NCI-H2196 (cell line): ENCODE measurements around the gene RPLP2.

ENCODE experiments used
- DNase-seq: peaks from one replicate; lab custom pipeline; 2025; ENCODE audit not compliant: unreplicated experiment; lab: John Stamatoyannopoulos, UW

RPLP2 gene

GRCh38 chr11:790721-791564 is 18.8 kb upstream of the RPLP2 start:
- DNase-seq, result no peak

DNA sequence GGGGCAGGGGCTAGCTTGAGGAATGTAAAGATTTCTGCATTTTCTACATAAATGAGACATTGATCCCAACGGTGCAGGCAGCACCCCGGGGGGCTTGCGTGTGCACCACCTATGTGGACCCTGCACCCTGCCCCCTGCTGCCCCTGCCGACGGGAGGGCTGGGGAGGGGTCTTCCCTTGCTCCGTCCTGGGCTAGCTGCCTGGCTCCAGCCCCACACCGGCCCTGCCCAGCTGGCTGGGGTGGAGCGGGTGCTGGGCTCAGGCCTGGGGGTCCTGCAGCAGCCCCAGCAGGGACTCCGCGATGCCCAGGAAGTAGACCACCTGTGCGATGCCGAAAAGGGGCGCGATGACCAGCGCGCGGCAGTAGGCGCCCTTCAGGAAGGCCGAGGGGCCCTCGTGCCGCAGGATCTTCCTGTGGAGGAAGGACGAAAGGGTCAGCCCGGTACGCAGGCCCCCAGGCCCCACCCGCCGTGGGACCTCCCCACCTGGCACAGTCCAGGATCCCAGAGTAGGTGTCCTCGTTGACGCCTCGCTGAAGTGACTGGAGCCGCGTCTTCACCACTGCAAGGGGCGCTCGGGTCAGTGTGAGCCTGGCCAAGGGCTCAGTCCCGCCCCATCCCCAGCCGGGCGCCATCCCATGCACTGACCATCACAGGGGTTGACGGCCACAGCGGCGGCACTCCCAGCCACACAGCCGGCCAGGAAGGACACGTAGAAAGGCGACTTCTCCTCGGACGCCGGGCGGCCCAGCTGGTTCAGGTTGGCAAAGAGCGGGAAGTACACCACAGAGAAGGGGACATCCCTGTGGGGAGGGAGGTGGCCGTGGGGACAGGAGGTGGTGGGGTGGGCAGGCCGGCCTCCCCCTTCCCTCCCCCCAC is 17.9 kb upstream of the RPLP2 start:
- no peak for DNase-seq

- no peak for DNase-seq
Observed at GRCh38 chr11:792535-792821, 17.3 kb upstream of the RPLP2 start.

GRCh38 chr11:792873-793272 is 16.9 kb upstream of the RPLP2 start:
- no peak for DNase-seq

DNA sequence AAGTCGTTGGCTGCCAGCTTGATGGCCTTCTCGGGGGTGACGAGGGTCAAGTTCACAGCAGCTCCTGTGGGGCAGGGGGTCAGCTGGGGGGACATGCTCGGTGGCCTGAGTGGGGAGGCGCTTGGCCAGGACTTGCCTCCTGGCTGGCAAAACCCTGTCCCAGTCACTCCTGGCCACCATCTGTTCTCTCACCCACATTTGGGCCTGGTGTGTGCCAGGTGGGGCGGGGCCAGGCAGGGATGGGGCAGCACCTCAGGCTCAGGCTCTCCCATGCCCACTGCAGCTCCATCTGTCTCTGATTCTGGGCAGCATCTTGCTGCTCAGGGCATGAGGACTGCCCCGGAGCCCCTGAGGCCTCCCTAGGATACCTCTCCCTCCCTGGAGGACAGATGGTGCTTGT is 16.2 kb upstream of the RPLP2 start:
- DNase-seq, result no peak

- no peak for DNase-seq
Observed at GRCh38 chr11:794013-794765, 15.6 kb upstream of the RPLP2 start.

GRCh38 chr11:794766-795633 is 14.8 kb upstream of the RPLP2 start:
- DNase-seq, result peak; percentile 47

DNA sequence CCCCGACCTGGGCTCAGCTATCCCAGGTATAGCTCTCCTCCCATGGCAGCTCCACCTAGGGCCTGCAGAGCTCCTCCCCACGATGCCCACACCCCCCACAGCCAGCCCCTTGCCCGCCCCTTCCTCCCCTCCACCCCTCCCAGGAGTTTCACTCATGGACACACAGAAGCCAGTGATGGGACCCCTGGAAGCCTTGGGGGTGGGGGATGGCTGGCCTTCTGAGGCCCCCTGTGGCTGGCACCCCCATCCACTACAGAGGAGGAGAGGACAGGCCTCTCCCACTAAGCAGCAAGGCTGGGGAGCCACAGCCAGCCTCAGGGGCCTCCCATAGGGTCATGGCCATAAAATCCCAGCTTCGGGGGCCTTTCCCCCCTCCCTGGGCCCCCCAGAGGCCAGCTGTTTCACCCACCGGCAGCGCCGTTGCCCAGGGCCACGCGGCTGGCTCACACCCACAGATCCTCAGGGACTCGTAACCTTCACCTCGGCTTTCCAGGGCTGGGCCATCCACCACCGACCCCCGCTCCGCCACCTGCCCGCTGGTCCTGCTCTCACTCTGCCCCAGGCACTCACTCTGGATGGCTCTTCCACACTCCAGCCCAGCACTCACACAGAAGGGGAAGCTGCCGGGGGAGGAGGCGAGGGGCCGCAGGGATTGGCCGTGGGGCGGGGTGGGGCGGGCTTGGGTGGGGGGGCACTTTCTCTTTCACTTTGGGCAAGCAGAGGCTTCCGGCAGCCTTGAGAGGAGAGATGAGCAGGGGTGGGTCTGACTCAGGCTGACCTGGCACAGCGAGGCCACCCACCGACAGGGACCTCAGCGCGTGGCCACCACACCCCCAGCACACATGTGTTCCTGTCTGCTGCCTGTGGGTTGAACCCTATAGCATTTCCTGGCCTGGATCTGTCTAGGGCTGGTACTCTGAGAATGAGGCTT is 13.9 kb upstream of the RPLP2 start:
- DNase-seq, result peak; percentile 75

DNA sequence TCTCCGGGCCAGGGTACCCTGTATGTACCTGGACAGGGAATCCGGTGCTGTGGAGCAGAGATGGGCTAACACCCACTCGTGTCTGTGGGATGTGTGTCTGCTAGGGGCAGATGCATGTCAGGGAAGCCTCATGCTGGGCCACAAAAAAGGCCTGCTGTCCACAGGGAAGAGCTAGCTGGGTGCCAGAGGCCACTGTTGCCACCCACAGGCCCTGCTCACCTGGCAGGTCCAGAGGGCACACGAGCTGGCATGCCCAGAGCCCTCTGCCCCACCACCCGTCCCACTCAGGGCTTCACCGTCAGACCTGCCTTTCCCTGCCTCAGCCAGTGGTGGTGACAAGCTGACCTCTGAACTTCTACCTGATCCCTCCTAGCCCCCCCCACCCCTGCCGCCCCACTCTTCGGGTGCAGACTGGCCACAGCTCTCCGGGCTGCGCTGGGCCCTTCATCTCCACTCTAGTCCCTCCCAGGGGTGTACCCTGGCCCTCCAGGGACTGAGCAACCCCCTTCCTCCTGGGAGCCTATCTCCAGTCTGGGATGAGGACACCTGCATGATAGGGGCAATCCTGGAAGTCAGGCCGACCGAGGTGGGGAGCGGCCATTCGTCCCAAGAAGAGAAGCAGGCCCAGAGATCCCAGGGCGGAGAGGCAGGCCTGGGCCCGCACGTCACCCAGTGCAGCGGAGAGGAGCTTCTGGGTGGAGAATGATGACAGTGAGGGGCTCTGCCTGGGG is 13.0 kb upstream of the RPLP2 start:
- DNase-seq, result no peak

GRCh38 chr11:797296-798092 is 12.3 kb upstream of the RPLP2 start:
- DNase-seq, result peak; percentile 81

DNA sequence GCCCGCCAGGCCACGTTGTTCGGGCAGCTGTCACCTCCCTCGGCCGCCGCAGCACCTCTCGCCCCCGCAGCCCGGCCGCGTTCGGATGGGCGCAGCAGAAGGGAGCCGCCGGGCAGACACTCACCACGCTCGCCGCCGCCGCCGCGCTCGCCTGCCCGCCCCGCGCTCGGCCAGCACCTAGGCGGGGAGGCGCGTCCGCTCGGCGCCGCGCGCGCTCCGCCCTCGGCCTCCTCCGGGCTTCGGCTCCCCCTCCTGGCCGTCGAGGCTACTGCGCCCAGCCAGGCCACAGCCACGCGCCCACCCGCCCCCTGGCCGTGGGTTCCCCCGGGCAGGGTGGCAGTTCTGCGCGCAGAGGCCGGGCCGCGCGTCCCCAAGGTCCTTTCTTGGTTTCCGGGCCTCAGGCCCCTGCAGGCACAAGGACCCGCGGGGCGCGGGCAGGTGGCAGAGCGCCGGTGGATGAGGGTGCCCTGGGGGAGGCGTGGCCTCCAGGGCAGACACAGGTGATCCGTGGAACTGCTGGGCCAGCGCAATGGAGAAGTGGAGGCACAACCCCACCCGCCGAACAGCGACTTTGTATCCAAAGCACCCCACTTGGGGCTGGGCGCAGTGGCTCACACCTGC is 11.6 kb upstream of the RPLP2 start, which contains the start of gene SLC25A22:
Gene SLC25A22, minus strand, starts transcription at position 189 of the 621 bp plus-strand sequence. CDS start 3,275 bp downstream, outside the sequence.
- DNase-seq, result peak; percentile 90

- no peak for DNase-seq
Observed at GRCh38 chr11:799641-800316, 10.0 kb upstream of the RPLP2 start.

DNA sequence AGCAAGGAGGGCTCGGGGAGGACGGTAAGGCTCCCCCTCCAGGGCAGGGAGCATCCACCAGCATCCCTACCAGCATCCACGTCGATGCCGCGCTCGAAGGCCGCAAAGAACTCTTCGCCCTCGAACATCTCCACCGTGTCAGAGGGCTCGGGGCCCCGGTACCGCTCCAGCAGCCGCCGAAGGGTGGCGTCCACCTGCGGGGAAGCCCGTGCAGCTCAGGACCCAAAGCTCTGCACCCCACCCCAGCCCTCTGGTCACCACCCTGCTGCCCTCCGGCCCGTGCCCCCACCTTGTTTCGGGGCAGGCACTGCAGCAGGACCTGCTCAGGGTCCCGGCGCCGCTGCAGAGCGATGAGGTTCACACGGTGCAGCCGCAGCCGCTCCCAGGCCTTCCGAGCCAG is 9.3 kb upstream of the RPLP2 start:
- DNase-seq, result no peak

DNA sequence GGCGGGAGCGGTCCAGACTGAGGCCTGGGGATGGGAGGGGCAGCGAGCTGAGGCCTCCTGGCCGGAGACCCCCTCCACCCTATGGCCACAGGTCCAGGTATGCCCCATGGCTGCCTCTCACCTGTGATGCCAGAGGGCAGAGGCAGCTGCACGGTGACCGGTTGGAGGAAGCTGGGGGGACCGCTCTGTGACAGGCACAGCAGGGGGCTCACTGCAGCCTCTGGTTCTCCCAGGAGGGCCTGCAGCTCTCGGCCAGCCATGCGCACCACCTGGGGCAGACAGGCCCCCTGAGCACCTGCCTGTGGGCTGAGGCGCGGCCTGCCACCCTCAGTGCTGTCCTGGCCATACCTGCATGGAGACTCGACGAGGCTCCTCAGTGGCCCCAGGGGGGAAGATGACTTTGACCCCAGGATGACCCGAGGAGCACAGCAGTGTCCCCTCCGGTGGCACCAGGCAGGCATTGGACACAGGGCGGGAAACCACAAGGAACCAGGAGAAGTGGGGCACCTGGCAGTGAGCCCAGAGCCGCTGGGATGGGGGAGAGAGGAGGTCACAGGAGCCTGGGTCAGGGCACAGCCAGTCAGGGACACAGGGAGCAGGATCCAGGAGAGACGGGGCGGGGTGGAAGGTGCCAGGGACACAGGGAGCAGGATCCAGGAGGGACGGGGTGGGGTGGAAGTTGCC is 8.5 kb upstream of the RPLP2 start:
- DNase-seq, result no peak

DNA sequence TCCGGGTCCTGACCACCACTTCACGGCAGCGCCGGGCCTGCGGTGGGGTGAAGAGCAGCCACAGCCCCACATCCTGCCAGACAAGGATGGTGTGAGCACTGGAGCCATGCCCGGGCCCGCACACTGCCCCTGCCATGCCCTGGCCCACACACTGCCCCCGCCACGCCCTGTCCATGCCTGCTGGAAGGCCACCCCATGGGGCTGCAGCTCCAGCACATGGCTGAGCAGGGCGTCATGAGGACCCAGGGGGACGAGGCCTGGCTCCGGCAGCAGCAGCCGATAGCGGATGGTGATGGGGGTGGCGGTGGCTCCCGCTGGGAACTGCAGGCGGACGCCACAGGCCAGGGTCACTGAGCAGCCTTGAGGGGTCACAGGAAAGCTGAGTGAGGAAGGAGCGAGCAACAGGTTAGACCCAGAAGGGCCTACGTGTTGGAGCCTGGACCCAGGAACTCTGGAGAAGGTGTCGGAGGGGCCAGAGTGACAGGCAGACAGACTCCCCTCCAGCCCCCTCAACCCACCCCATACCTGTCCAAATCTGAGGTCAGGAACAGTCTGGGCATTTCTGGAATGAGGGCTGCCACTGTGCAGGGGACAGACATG is 7.6 kb upstream of the RPLP2 start:
- no peak for DNase-seq
